ENCODE data around the gene DAPK3. TPM values are rescaled to one million over a fixed set of nuclear protein-coding genes. Genes with fewer than 3 reads are reported as not detected.

Gene DAPK3
- total RNA-seq, 1 experiment from 2014 or later, result 121 TPM

- no peaks in the 10 kb centered on the region for H3K27me3 ChIP-seq (ENCODE audit: insufficient read depth, low read length)
- H3K18ac ChIP-seq (ENCODE audit: insufficient read length, low read depth, low read length), result no peak overlapping the region
- H2BK12ac ChIP-seq (ENCODE audit: insufficient read length, low read depth, low read length), result no peak overlapping the region
- no peak overlapping the region for H3K56ac ChIP-seq (ENCODE audit: insufficient read length, low read depth, low read length)
- no peak overlapping the region for H3K27ac ChIP-seq (ENCODE audit: insufficient read length, low read depth, low read length)
- peaks cover 8% of the 10 kb centered on the region for H3K23me2 ChIP-seq (ENCODE audit: insufficient read length, low read depth, low read length, poor library complexity, severe bottlenecking)
- H3K79me2 ChIP-seq (ENCODE audit: insufficient read depth, low read length), result peaks cover 24% of the 10 kb centered on the region
- H3K4ac ChIP-seq (ENCODE audit: low read depth, low read length), result no peak overlapping the region
- H3T11ph ChIP-seq (ENCODE audit: low read length), result no peak overlapping the region
- DNase-seq, result peak; percentile 29
- no peaks in the 10 kb centered on the region for H3K4me1 ChIP-seq (ENCODE audit: insufficient read depth, low read length)
- no peak overlapping the region for H2BK20ac ChIP-seq (ENCODE audit: low read depth, low read length, poor library complexity, severe bottlenecking)
- H3K4me3 Mint-ChIP-seq, result 0 out of 5 replicates have a peak overlapping the region, but pooled peaks of 1 of the 2 experiments have one; percentile 35
- no peak overlapping the region for H2BK5ac ChIP-seq (ENCODE audit: insufficient read length, low read length)
- no peak overlapping the region for H3K4me2 ChIP-seq (ENCODE audit: insufficient read depth, insufficient read length, low read length)
- H3K23ac ChIP-seq (ENCODE audit: insufficient read length, low read depth, low read length), result no peak overlapping the region
- no peak overlapping the region for H2AFZ ChIP-seq (ENCODE audit: low read length)
- peaks cover 6% of the 10 kb centered on the region for H3K27me3 Mint-ChIP-seq (ENCODE audit: low read depth)
- H2BK15ac ChIP-seq (ENCODE audit: low read depth, low read length), result no peak overlapping the region
- H3K27ac Mint-ChIP-seq, result peak overlapping the region; percentile 53 to 84 (median 80); a peak in 4 of 7 replicates
- H3K36me3 Mint-ChIP-seq (ENCODE audit: insufficient read depth in 1 of 3, low read depth in 3 of 3), result peaks cover 82 to 97% (median 91%) of the 10 kb centered on the region in 3 experiments
- peaks cover 12% of the 10 kb centered on the region for H3K79me1 ChIP-seq (ENCODE audit: insufficient read depth, low read depth, low read length, poor library complexity, severe bottlenecking)
- no peak overlapping the region for H2AK5ac ChIP-seq (ENCODE audit: insufficient read length, low read length)
- H2BK120ac ChIP-seq (ENCODE audit: low read depth, low read length, poor library complexity, severe bottlenecking), result no peak overlapping the region
- no peak overlapping the region for H3K14ac ChIP-seq (ENCODE audit: insufficient read depth, low read length)
- no peak overlapping the region for H4K8ac ChIP-seq (replicated peaks; ENCODE audit: insufficient read length, low read depth, low read length)
- peaks cover 4% of the 10 kb centered on the region for H4K20me1 ChIP-seq (ENCODE audit: control insufficient read depth, insufficient read depth, insufficient read length)
- H3K4me1 Mint-ChIP-seq, result peaks cover 22 to 26% of the 10 kb centered on the region in 2 experiments
- H3K9me3 ChIP-seq (ENCODE audit: control insufficient read depth, low read depth, low read length), result no peaks in the 10 kb centered on the region
- H4K5ac ChIP-seq (ENCODE audit: insufficient read length, low read depth, low read length), result no peak overlapping the region
- no peak overlapping the region for H4K91ac ChIP-seq (ENCODE audit: insufficient read length, low read depth, low read length)
- H3K9me3 Mint-ChIP-seq, result no peaks in the 10 kb centered on the region; a peak in 1 of 5 replicates
- no peak for TF ChIP-seq CTCF (conservative IDR thresholded peaks at IDR 0.05)
- WGBS (ENCODE audit: extremely low coverage, insufficient read length, low lambda C conversion rate), result no CpG with 5 or more reads among the region's 25 CpGs
- H3K9ac ChIP-seq (ENCODE audit: extremely low read depth, insufficient read length, low read length), result no peak overlapping the region
Measured at GRCh38 chr19:3979674-3980352, 8.9 kb upstream of the DAPK3 start.
